IPS-20b (cell line): ENCODE results near the gene ABR.

Experiments
- H3K27ac ChIP-seq: one replicate; pipeline ENCODE4 v1.5.1; 2013; ENCODE audit warnings: low read length
- H3K27me3 ChIP-seq: 2 replicates; pipeline ENCODE4 v1.6.1; 2013; ENCODE audit warnings: mild to moderate bottlenecking, low read length, inconsistent platforms; ENCODE audit not compliant: insufficient read depth
- H3K36me3 ChIP-seq: 2 replicates; pipeline ENCODE4 v1.6.1; 2013; ENCODE audit warnings: low read depth, mild to moderate bottlenecking, inconsistent platforms, low read length, moderate library complexity; ENCODE audit not compliant: insufficient read depth
- H3K4me1 ChIP-seq: 2 replicates; pipeline ENCODE4 v1.6.1; 2013; ENCODE audit warnings: mild to moderate bottlenecking, control low read depth, inconsistent platforms, low read length, moderate library complexity; ENCODE audit not compliant: insufficient read depth
- H3K4me3 ChIP-seq: 2 replicates; pipeline ENCODE4 v1.5.1; 2013; ENCODE audit warnings: mild to moderate bottlenecking, low read length, inconsistent platforms
- H3K9ac ChIP-seq: 2 replicates; pipeline ENCODE4 v1.6.1; 2013; ENCODE audit warnings: low read depth, mild to moderate bottlenecking, inconsistent platforms, low read length, moderate library complexity
- H3K9me3 ChIP-seq: 2 replicates; pipeline ENCODE4 v1.6.1; 2013; ENCODE audit warnings: mild to moderate bottlenecking, low read depth, low read length, inconsistent platforms; ENCODE audit not compliant: insufficient read depth

The ABR gene

DNA sequence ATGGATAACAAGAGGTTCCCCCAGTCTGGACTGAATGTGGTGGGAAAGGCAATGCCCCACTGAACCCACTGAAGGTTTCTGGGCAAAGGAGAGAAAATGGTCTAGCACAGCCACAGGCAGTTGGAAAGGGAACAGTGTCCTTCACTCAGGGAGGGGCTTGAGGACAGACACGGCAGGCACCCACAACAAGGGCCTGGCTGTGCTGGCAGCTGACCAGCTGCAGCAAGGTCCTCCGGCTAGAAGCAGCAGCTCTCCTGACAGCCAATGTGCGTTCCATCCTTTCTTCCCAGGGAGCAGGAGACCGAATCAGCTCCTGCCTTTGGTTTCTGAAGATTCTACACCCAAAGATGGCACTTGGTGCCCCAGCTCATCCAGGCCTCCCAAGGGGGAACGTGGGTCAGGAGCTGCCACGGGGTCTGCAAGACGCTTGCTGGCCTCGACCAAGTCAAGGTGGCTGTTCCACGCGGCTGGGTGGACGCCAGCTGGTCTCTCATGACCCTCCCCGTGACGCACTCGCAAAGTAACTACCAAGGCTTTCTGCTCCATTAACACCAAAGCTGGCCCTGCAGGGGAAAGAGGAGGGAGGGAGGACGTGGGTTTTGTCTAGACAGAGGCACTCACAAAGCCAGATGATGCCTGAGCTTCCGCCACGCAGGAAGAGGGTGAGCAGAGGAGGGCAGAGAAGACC is 11.1 kb downstream of the ABR start:
- Histone ChIP-seq H3K4me3 (no peak overlapping the region), H3K27me3 (no peaks in the 10 kb centered on the region), H3K27ac (no peak overlapping the region), H3K9ac (no peak overlapping the region), H3K36me3 (no peaks in the 10 kb centered on the region), H3K9me3 (no peaks in the 10 kb centered on the region), H3K4me1 (no peaks in the 10 kb centered on the region)

DNA sequence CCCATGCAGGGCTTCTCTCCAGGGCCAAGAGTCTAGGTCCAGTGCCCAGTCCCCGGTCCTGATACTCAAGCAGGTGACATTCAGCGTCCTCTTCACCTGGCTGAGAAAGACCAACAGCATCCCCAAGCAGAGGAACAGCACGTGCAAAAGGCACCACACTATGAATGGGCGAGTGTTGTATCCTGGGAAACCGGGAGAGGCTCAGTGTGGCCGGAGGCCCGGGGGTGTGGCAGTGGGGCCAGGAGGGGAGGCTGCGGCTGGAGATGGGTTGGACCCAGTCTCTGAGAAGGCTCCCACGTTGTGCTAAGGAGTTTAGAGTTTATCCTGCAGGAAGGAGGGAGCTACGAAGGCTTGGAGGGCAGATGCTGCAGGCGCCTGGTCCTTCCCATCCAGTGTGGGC is 13.5 kb downstream of the ABR start:
- H3K4me3 ChIP-seq: no peak overlapping the region
- no peak overlapping the region for H3K27ac ChIP-seq
- no peaks in the 10 kb centered on the region for H3K4me1 ChIP-seq
- H3K27me3 ChIP-seq: no peaks in the 10 kb centered on the region
- H3K36me3 ChIP-seq: no peaks in the 10 kb centered on the region
- no peak overlapping the region for H3K9ac ChIP-seq
- no peaks in the 10 kb centered on the region for H3K9me3 ChIP-seq

DNA sequence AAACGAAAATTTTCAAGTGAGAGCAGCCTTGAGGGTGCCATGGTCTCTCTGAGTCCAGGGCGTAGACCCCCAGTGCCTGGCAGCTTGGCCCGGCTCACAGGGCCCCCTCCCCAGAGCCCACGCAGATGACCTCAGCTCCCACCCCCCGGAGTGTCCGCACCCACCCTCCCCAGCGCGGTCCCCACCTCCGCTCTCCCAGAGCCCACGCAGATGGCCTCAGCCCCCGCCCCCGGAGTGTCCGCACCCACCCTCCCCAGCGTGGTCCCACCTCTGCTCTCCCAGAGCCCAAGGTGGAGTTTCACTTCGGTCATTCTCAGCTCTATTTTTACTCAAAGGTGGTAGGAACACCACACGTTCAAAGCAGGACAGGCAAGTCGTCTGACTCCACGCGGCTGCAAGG is 13.9 kb downstream of the ABR start:
- Histone ChIP-seq H3K4me1 (no peaks in the 10 kb centered on the region), H3K36me3 (no peaks in the 10 kb centered on the region), H3K27me3 (peaks cover 4% of the 10 kb centered on the region; the same call in 1 of the 2 replicates), H3K9me3 (no peaks in the 10 kb centered on the region), H3K4me3 (no peak overlapping the region), H3K9ac (no peak overlapping the region), H3K27ac (no peak overlapping the region)

DNA sequence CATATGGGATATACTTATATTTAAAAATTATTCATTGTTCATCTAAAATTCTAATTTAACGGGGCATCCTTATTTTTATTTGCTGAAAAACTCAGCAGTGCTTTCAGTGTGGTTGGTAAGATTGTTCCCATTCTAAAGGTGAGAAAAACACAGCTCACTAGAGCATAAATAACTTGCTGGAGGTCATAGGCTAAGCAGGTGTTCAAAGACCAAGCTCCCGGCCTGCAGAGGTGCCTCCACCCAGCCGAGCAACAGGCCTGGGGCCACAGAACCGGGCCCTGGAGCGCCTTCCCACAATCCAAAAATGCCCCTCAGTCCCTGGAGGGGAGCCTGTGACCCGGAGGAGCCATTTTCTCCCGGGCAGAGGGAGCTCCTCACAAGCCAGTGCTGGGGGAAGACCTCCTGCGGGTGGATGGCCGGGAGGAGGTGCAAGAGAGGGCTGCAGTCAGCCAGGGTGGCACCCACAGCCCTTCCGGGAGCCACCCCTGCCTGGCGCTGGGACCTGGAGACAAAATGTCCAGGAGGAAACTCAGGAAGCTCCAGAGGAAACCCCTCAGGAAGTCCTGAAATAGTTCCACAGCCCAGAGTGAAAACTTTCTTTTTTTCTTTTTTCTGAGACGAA is 14.7 kb downstream of the ABR start:
- H3K36me3 ChIP-seq: no peaks in the 10 kb centered on the region
- H3K27ac ChIP-seq: no peak overlapping the region
- no peaks in the 10 kb centered on the region for H3K4me1 ChIP-seq
- peaks cover 12% of the 10 kb centered on the region; the same call in 1 of the 2 replicates for H3K27me3 ChIP-seq
- H3K9me3 ChIP-seq: no peaks in the 10 kb centered on the region
- H3K9ac ChIP-seq: no peak overlapping the region
- H3K4me3 ChIP-seq: no peak overlapping the region

DNA sequence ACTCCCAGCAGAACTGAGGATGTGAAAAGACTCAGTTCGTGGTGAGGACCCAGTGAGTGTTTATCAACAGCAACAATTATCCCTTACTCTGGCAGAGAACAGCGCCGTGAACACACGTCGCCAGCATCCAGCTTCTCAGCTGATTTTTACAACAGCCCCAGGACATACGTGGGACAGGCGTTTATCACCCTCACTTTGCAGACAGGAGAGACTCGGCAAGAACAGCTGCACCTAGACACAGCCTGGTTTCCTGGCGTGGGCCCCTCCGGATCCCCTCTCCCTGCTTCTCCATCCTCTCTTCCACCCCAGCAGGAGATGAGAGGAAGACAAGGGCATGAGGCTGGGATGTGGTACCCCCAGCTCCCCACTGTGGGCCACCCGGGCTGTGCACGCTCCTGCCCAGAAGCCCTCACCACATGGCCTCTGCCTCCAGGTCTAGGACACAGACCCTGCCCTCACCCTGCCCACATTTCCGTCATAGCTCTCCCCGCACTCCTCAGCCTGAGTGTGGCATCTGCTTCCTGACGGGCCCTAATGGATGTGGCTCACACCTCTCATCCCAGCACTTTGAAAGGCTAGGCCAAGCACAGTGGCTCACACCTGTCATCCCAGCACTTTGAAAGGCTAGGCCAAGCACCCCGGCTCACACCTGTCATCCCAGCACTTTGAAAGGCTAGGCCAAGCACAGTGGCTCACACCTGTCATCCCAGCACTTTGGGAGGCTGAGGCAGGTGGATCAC is 17.5 kb downstream of the ABR start:
- H3K36me3 ChIP-seq: no peaks in the 10 kb centered on the region
- no peak overlapping the region for H3K4me3 ChIP-seq
- H3K27ac ChIP-seq: no peak overlapping the region
- no peaks in the 10 kb centered on the region for H3K9me3 ChIP-seq
- peaks cover 12% of the 10 kb centered on the region; the same call in 1 of the 2 replicates for H3K27me3 ChIP-seq
- no peak overlapping the region for H3K9ac ChIP-seq
- no peaks in the 10 kb centered on the region for H3K4me1 ChIP-seq

DNA sequence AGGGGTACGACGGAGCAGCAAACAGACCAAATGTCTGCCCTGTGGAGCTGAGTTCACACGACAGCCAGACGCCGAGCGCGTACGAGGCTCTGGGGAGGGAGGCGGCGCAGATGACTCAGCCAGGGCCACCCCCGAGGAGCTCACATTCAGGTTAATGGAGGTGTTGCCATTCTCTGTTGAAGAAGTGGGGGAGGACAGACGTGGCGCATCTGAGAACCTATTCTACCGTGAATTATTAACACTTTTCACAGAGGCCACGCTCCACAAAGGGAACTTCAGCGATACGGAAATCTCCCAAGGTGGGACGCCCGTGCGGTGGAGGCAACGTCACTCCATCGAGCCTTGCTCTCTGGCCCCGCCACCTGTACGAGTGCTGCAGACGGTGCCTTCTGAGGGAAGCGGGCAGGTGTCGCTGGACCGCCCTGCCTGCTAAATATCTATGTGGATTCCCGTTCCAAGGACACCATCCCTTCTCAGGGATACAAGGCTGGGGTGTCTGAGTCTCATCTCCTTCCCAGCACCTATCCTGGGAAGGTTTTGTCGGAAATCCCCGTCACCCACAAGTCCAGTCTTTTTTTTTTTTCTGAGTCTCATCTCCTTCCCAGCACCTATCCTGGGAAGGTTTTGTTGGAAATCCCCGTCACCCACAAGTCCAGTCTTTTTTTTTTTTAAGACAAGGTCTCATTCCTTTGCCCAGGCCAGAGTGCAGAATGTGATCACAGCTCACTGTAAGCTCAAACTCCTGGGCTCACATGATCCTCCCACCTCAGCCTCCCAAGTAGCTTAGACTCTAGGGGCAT is 19.0 kb downstream of the ABR start:
- peaks cover 12% of the 10 kb centered on the region; the same call in 1 of the 2 replicates for H3K27me3 ChIP-seq
- H3K9me3 ChIP-seq: no peaks in the 10 kb centered on the region
- no peak overlapping the region for H3K27ac ChIP-seq
- H3K9ac ChIP-seq: no peak overlapping the region; the same call in 1 of the 2 replicates
- H3K4me3 ChIP-seq: peak overlapping the region; percentile 64; the same call in 1 of the 2 replicates
- H3K4me1 ChIP-seq: no peaks in the 10 kb centered on the region
- H3K36me3 ChIP-seq: no peaks in the 10 kb centered on the region

DNA sequence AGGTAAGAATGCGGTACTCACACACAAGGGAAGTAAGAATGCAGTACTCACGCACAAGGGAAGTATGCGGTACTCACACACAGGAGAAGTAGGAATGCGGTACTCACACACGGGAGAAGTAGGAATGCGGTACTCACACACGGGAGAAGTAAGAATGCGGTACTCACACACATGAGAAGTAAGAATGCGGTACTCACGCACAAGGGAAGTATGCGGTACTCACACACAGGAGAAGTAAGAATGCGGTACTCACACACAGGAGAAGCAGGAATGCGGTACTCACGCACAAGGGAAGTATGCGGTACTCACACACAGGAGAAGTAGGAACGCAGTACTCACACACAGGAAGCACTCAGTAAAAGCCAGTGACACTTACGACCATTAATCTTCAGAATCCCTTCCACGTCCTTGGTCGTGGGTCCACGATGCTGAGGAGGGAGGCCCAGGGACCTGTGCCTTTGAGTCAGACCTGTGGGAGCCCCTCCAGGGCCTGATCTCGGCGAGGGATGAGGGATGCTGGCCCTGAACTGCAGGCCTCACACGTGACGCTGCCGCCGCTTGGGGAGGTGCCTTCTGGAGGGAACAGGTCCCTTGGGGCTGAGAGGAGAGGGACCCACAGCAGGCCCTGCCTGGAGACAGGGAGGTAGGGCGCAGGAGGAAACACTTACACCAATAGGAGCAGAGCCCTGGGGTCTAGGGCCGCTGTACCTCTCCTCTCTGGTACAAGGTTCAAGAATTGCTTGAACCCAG is 20.2 kb downstream of the ABR start:
- H3K36me3 ChIP-seq: no peaks in the 10 kb centered on the region
- no peak overlapping the region for H3K9ac ChIP-seq
- H3K9me3 ChIP-seq: no peaks in the 10 kb centered on the region
- peaks cover 12% of the 10 kb centered on the region; the same call in 1 of the 2 replicates for H3K27me3 ChIP-seq
- no peak overlapping the region for H3K4me3 ChIP-seq
- H3K4me1 ChIP-seq: no peaks in the 10 kb centered on the region
- no peak overlapping the region for H3K27ac ChIP-seq

DNA sequence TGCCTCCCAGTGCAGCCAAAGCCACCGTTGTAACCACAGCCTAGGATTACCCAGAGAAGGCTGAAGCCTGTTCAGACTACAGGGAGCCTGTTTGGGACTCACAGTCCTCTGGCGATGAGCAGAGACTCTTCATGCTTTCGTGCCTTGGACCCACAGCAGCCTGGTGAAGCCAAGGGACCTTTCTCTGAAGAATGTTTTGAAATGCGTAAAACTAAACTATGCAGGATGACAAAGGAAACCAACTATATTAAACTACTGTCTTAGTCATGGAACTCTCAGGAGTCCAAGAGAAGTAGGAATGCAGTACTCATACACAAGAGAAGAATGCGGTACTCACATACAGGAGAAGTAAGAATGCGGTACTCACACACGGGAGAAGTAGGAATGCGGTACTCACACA is 20.9 kb downstream of the ABR start:
- Histone ChIP-seq H3K27ac (no peak overlapping the region), H3K4me3 (no peak overlapping the region), H3K27me3 (peaks cover 12% of the 10 kb centered on the region; the same call in 1 of the 2 replicates), H3K9ac (no peak overlapping the region), H3K36me3 (no peaks in the 10 kb centered on the region), H3K9me3 (no peaks in the 10 kb centered on the region), H3K4me1 (no peaks in the 10 kb centered on the region)

DNA sequence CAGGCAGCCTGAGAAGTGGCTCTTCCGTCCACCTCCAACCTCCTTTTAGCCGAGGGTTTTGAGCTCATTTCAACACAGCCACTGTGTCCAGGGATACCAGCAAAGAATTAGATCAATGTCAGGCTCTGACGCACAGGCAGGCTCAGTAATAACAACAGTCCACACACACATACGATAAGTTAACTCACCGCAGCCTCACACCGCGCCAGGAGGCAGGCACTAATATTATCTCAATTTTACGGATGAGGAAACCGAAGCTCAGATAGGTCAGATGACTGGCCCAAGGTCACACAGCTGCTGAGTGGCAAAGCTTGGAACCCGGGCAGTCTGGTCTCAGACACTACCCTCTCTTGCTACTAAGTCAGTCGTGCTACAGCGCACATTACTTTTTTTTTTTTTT is 22.9 kb downstream of the ABR start:
- peaks cover 12% of the 10 kb centered on the region; the same call in 1 of the 2 replicates for H3K27me3 ChIP-seq
- no peaks in the 10 kb centered on the region for H3K36me3 ChIP-seq
- H3K27ac ChIP-seq: no peak overlapping the region
- no peaks in the 10 kb centered on the region for H3K4me1 ChIP-seq
- no peaks in the 10 kb centered on the region for H3K9me3 ChIP-seq
- H3K4me3 ChIP-seq: no peak overlapping the region
- no peak overlapping the region for H3K9ac ChIP-seq

DNA sequence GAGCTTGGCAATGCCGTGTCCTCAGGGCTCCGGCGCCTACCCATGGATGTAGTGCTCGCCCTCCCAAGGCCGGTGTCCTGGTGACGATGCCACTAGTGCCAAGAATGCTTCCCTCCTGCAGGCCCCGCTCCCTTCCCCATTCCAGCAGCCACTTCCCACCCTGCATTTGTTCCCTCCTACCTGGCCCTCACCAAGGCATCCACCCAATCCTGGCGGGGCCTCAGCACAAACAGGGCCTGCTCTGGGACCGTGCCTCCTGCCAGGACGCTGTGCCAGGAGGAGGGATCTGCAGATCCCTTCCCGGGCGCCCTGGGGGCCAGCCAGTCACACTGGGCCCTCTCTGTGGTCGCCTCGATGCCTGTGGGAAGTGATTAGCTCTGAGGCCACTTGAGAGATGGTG is 25.1 kb downstream of the ABR start:
- Histone ChIP-seq H3K4me3 (no peak overlapping the region), H3K9me3 (no peaks in the 10 kb centered on the region), H3K4me1 (no peaks in the 10 kb centered on the region), H3K9ac (peak overlapping the region; percentile 36; the same call in 1 of the 2 replicates), H3K27me3 (no peaks in the 10 kb centered on the region), H3K36me3 (no peaks in the 10 kb centered on the region), H3K27ac (no peak overlapping the region)
